PFSK-1 (cell line): Measurements from ENCODE around the gene CAPN5.

Source experiments
- POLR2AphosphoS5 ChIP-seq: IDR thresholded peaks from 2 replicates; pipeline ENCODE4 v1.6.1; 2012; ENCODE audit warnings: low read depth, mild to moderate bottlenecking, control low read depth, low read length, moderate library complexity
- TAF1 ChIP-seq: IDR thresholded peaks from 2 replicates; pipeline ENCODE4 v1.6.1; 2012; ENCODE audit warnings: low read length, control low read depth, borderline replicate concordance; ENCODE audit not compliant: insufficient read depth

- TF ChIP-seq POLR2AphosphoS5 (no peak), TAF1 (no peak)
Measured at GRCh38 chr11:77106321-77106720, 39.5 kb downstream of the CAPN5 start.
